OCI-LY3 (cell line): ENCODE results near the gene SNX30.

Experiments
- H2AFZ ChIP-seq: fragments of 200-600, 300-600 bp; shearing (Covaris generic); 2 replicates; pipeline ENCODE4 v1.6.0; 2014; ENCODE audit warnings: antibody characterized with exemption, low read depth, low read length
- H3K27ac ChIP-seq: fragments of 200-600, 300-600 bp; sonication (generic); 2 replicates; pipeline ENCODE4 v1.5.1; 2014; ENCODE audit warnings: mild to moderate bottlenecking, low read length, moderate library complexity, mixed read lengths
- H3K27me3 ChIP-seq: fragments of 200-600, 300-600 bp; sonication (generic); 2 replicates; pipeline ENCODE4 v1.6.1; 2014; ENCODE audit warnings: low read depth, low read length, mixed read lengths
- H3K36me3 ChIP-seq: fragments of 200-600, 300-600 bp; sonication (generic); replicated peaks from 2 replicates; pipeline ENCODE3; 2014; ENCODE audit warnings: low read depth, low read length, mixed read lengths
- H3K4me1 ChIP-seq: fragments of 300-600, 200-600 bp; sonication (generic); 2 replicates; pipeline ENCODE4 v1.6.1; 2014; ENCODE audit warnings: low read length, mixed read lengths
- H3K4me2 ChIP-seq: fragments of 200-600, 300-600 bp; sonication (generic); 2 replicates; pipeline ENCODE4 v1.6.1; 2014; ENCODE audit warnings: low read length, mixed read lengths
- H3K4me3 ChIP-seq: fragments of 300-600, 200-600 bp; sonication (generic); 2 replicates; pipeline ENCODE4 v1.5.1; 2014; ENCODE audit warnings: antibody characterized with exemption, mild to moderate bottlenecking, low read length, moderate library complexity
- H3K79me2 ChIP-seq: fragments of 300-600, 200-600 bp; shearing (Covaris generic); 2 replicates; pipeline ENCODE4 v1.6.1; 2014; ENCODE audit warnings: mild to moderate bottlenecking, low read length, mixed read lengths
- H3K9ac ChIP-seq: fragments of 300-600, 200-600 bp; shearing (Covaris generic); 2 replicates; pipeline ENCODE4 v1.6.0; 2014; ENCODE audit warnings: mild to moderate bottlenecking, low read length, moderate library complexity
- H3K9me3 ChIP-seq: fragments of 200-600, 300-600 bp; shearing (Covaris generic); 2 replicates; pipeline ENCODE4 v1.6.1; 2014; ENCODE audit warnings: low read length, mixed read lengths; ENCODE audit not compliant: insufficient read depth
- H4K20me1 ChIP-seq: fragments of 200-600, 300-600 bp; sonication (generic); 2 replicates; pipeline ENCODE4 v1.6.1; 2016; ENCODE audit warnings: low read length, mixed read lengths; ENCODE audit not compliant: insufficient read depth
- CTCF ChIP-seq: fragments of 200-600, 300-600 bp; sonication (generic); IDR thresholded peaks from 2 replicates; pipeline ENCODE4 v1.5.1; 2014; ENCODE audit warnings: antibody characterized with exemption, low read length, low read depth
- EZH2phosphoT487 ChIP-seq: fragments of 200-600 bp; shearing (Covaris generic); IDR thresholded peaks from 2 replicates; pipeline ENCODE4 v1.6.1; 2018; ENCODE audit warnings: antibody characterized with exemption, mixed run types, low read depth

Gene SNX30

GRCh38 chr9:112783551-112783954, 33.0 kb downstream of the SNX30 start:
- H3K9ac ChIP-seq, result no peak overlapping the region
- H3K4me2 ChIP-seq, result no peak overlapping the region
- no peak overlapping the region for H3K27ac ChIP-seq
- no peaks in the 10 kb centered on the region for H3K36me3 ChIP-seq
- no peak overlapping the region for H3K4me3 ChIP-seq
- H3K9me3 ChIP-seq, result no peaks in the 10 kb centered on the region
- peaks cover 3% of the 10 kb centered on the region; the same call in 1 of the 2 replicates for H3K27me3 ChIP-seq
- H3K4me1 ChIP-seq, result peaks cover 18% of the 10 kb centered on the region
- no peak overlapping the region for H2AFZ ChIP-seq
- H4K20me1 ChIP-seq, result peaks cover 4% of the 10 kb centered on the region; the same call in 1 of the 2 replicates
- TF ChIP-seq EZH2phosphoT487 (no peak), CTCF (no peak)
- no peaks in the 10 kb centered on the region for H3K79me2 ChIP-seq

GRCh38 chr9:112784020-112784785, 33.6 kb downstream of the SNX30 start:
- H3K4me1 ChIP-seq, result peaks cover 18% of the 10 kb centered on the region
- H4K20me1 ChIP-seq, result peaks cover 4% of the 10 kb centered on the region; the same call in 1 of the 2 replicates
- H3K4me2 ChIP-seq, result no peak overlapping the region

GRCh38 chr9:112785986-112786385, 35.4 kb downstream of the SNX30 start:
- Histone ChIP-seq H3K4me1 (peaks cover 18% of the 10 kb centered on the region), H3K9me3 (no peaks in the 10 kb centered on the region), H3K27me3 (peaks cover 1% of the 10 kb centered on the region; the same call in 1 of the 2 replicates), H3K27ac (no peak overlapping the region), H3K4me2 (no peak overlapping the region), H3K36me3 (no peaks in the 10 kb centered on the region), H3K9ac (no peak overlapping the region), H3K4me3 (no peak overlapping the region), H4K20me1 (no peaks in the 10 kb centered on the region), H3K79me2 (no peaks in the 10 kb centered on the region), H2AFZ (no peak overlapping the region)
- TF ChIP-seq EZH2phosphoT487 (no peak), CTCF (no peak)

More at GRCh38 chr9:112784020-112784785, 33.6 kb downstream of the SNX30 start:
- TF ChIP-seq CTCF (no peak), EZH2phosphoT487 (no peak)
- no peak overlapping the region for H3K27ac ChIP-seq
- H3K9me3 ChIP-seq, result no peaks in the 10 kb centered on the region
- H3K4me3 ChIP-seq, result no peak overlapping the region
- H3K27me3 ChIP-seq, result peaks cover 3% of the 10 kb centered on the region; the same call in 1 of the 2 replicates
- no peaks in the 10 kb centered on the region for H3K79me2 ChIP-seq
- H2AFZ ChIP-seq, result no peak overlapping the region
- no peak overlapping the region for H3K9ac ChIP-seq
- no peaks in the 10 kb centered on the region for H3K36me3 ChIP-seq

- Histone ChIP-seq H3K27me3 (no peaks in the 10 kb centered on the region), H3K79me2 (no peaks in the 10 kb centered on the region), H4K20me1 (no peaks in the 10 kb centered on the region), H3K4me3 (peak overlapping the region; percentile 14; the same call in 1 of the 2 replicates), H3K9ac (no peak overlapping the region), H3K4me1 (peaks cover 19% of the 10 kb centered on the region), H3K36me3 (no peaks in the 10 kb centered on the region), H3K4me2 (peak overlapping the region; percentile 42), H3K27ac (0 out of 2 replicates have a peak overlapping the region, but pooled peaks have one; percentile 1), H2AFZ (no peak overlapping the region), H3K9me3 (no peaks in the 10 kb centered on the region)
- TF ChIP-seq CTCF (no peak), EZH2phosphoT487 (no peak)
Observed at GRCh38 chr9:112786829-112787520, 36.4 kb downstream of the SNX30 start.
